ENCODE measurements around the gene MSH6.

MSH6 gene

GRCh38 chr2:47774567-47774966 lies 8.4 kb upstream of the MSH6 start:
- Histone ChIP-seq H3K36me3 (no peaks in the 10 kb centered on the region), H3K4me3 (ENCODE audit: low read depth in 1 of 2, low read length in 1 of 2) (no peak overlapping the region), H3K27ac (no peak overlapping the region), H3K27me3 (no peaks in the 10 kb centered on the region), H3K9me3 (no peaks in the 10 kb centered on the region), H3K4me1 (ENCODE audit: control insufficient read depth in 1 of 2, insufficient read depth in 1 of 2, low read depth in 1 of 2, low read length in 1 of 2) (no peaks in the 10 kb centered on the region)
- no peak for TF ChIP-seq CTCF (IDR thresholded peaks at IDR 0.05)

DNA sequence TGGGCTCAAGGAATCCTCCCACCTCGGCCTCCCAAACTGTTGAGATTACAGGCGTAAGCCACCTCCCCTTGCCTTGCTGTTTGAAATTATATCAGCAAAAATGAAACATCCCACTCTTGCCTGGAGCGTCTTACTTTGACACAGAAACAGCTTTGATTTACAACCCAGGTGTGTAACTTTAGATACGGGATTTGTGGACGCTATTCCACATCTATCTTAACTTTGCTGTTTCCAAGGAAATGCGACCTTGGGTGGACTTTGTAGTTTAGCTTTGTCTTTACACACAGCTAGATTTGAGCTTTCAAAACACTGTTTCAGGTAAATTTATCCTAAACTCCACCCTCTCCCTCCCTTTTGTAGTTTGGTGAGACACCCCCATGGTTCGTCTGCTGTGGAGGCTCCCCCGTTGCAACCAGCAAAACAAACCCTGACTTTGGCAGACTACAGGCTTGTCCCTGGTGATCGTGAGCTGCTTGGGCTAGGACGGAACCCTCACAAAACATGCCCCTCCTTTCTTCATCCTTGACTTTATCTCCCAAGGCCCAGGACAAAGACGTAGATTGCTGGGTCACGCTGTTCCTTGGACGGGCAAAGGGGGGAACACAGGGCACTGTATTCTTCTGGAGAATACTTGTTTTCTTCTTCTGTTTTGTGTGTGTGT lies 5.5 kb upstream of the MSH6 start:
- Histone ChIP-seq H3K27ac (no peak overlapping the region), H3K4me3 (ENCODE audit: low read depth in 1 of 2, low read length in 1 of 2) (no peak overlapping the region), H3K9me3 (no peaks in the 10 kb centered on the region), H3K4me1 (ENCODE audit: control insufficient read depth in 1 of 2, insufficient read depth in 1 of 2, low read depth in 1 of 2, low read length in 1 of 2) (peaks cover 4% of the 10 kb centered on the region in 2 experiments), H3K27me3 (no peaks in the 10 kb centered on the region), H3K36me3 (no peaks in the 10 kb centered on the region)
- TF ChIP-seq CTCF (IDR thresholded peaks at IDR 0.05): no peak

- Histone ChIP-seq H3K27me3 (no peaks in the 10 kb centered on the region), H3K4me1 (ENCODE audit: control insufficient read depth in 1 of 2, insufficient read depth in 1 of 2, low read depth in 1 of 2, low read length in 1 of 2) (peaks cover 6 to 8% of the 10 kb centered on the region in 2 experiments), H3K4me3 (ENCODE audit: low read depth in 1 of 2, low read length in 1 of 2) (no peak overlapping the region), H3K27ac (no peak overlapping the region), H3K9me3 (no peaks in the 10 kb centered on the region), H3K36me3 (no peaks in the 10 kb centered on the region)
- no peak for TF ChIP-seq CTCF (IDR thresholded peaks at IDR 0.05)
These were observed 4.1 kb upstream of the MSH6 start for GRCh38 chr2:47778698-47779425.

GRCh38 chr2:47779426-47779790 lies 3.5 kb upstream of the MSH6 start:
- peaks cover 9 to 14% of the 10 kb centered on the region in 2 experiments for H3K4me1 ChIP-seq (ENCODE audit: control insufficient read depth in 1 of 2, insufficient read depth in 1 of 2, low read depth in 1 of 2, low read length in 1 of 2)
- H3K9me3 ChIP-seq: no peaks in the 10 kb centered on the region
- no peak for TF ChIP-seq CTCF (IDR thresholded peaks at IDR 0.05)
- no peak overlapping the region for H3K4me3 ChIP-seq (ENCODE audit: low read depth in 1 of 2, low read length in 1 of 2)
- H3K36me3 ChIP-seq: no peaks in the 10 kb centered on the region
- H3K27ac ChIP-seq: no peak overlapping the region
- no peaks in the 10 kb centered on the region for H3K27me3 ChIP-seq

GRCh38 chr2:47782381-47782670 lies 619 bp upstream of the MSH6 start:
- H3K36me3 ChIP-seq: no peaks in the 10 kb centered on the region
- no peaks in the 10 kb centered on the region for H3K9me3 ChIP-seq
- H3K27me3 ChIP-seq: no peaks in the 10 kb centered on the region
- H3K4me1 ChIP-seq (ENCODE audit: control insufficient read depth in 1 of 2, insufficient read depth in 1 of 2, low read depth in 1 of 2, low read length in 1 of 2): peaks cover 26 to 27% of the 10 kb centered on the region in 2 experiments
- TF ChIP-seq CTCF (IDR thresholded peaks at IDR 0.05): no peak
- peak overlapping the region; percentile 94 to 98 for H3K4me3 ChIP-seq (ENCODE audit: low read depth in 1 of 2, low read length in 1 of 2)
- H3K27ac ChIP-seq: peak overlapping the region; percentile 83
